GM18511 (cell line): Measurements from ENCODE around the gene NUP188.
"Not testable (repeated sequence)": the region's sequence is repeated elsewhere in the genome, so short reads cannot be mapped to it uniquely, and the experiment has no call there.

Experiments used
- ATAC-seq: cut with Tn5 transposase; IDR thresholded peaks from one replicate; pipeline ENCODE4 v1.9.1; 2021; ENCODE audit warnings: mild to moderate bottlenecking, moderate library complexity; ENCODE audit not compliant: unreplicated experiment

Gene NUP188

DNA sequence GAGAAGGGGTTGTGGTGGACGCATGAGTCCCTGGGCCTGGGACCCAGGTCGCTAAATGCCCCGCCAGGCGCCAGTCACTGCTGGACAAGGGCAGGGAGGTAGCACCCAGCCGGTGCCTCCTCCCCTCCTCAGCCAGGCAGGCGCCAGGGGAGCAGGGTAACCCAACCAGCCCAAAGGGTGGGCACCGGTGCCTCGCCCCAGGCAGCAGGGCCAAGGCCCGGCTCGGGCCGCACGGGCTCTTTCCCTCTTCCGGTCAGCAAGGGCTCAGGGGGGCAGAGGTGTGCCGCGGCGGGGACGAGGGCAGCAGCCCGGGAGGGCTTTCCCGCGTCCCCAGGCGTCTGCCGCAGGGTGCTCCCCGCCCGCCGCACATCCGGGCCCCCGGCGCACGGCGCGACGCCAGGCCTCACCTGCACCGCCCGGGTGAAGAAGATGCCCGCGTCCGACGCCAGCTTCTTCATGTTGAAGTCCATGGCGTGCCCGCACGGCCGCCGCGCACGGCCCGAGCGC lies 80.2 kb downstream of the NUP188 start:
- ATAC-seq = peak; percentile 53

DNA sequence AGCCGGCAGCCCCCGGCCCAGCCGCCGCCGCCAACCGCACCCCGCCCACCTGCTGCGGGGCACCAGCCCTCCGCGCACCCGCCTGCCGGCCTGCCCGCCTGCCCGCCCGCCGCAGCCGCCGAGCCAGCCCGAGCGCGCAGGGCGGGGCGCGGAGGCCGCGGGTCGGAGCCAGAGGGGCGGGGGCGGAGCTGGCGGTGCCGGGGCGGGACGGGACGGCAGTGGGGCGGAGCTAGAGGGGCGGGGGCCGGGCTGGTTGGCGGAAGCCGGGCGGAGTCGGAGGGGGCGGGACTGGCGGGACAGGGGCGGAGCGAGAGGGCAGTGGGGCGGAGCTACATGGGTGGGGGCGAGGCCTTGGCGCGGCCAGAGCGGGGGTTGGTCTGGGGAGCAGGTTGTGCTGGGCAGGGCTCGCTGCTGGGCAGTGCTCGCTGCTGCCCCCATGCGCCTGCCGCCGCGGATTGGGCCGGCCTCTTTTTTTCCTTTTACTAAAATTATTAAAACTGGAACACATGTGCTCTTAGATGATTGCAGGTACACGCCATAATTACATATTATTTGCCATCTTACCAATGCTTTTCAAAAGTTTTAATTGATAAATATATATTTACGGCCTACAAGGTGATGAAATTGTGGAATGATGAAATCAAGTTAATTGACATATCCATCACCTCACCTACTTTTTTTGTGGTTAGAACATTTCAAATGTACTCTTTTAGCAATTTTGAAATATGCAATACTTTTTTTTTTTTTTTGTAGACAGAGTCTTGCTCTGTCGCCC lies 80.9 kb downstream of the NUP188 start, which contains the start of gene SH3GLB2:
SH3GLB2 (minus strand) TSS at position 140 of the 775 bp plus-strand sequence. CDS start 177 bp downstream, outside the sequence.
- peak; percentile 77 for ATAC-seq

DNA sequence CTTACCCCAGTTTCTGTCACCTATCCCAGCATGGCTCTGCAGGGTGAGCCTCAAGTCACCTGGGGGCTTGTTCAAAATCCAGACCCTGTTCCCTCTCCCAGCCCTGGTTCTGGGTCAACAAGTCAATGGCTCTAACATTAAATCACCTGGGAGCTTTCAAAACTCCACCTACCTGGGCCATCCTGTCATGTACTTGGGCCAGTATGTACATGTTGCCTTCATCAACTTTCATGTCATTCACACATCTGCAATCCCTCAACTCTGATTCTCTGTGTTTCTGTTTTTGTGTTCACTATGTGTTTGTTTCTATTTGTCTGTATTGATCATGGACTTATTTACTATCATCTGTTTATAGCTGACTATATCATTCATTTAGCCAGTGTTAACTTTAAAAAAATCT lies 82.7 kb downstream of the NUP188 start:
- no peak for ATAC-seq

- no peak for ATAC-seq
Observed at GRCh38 chr9:129031514-129031913, 84.0 kb downstream of the NUP188 start.

DNA sequence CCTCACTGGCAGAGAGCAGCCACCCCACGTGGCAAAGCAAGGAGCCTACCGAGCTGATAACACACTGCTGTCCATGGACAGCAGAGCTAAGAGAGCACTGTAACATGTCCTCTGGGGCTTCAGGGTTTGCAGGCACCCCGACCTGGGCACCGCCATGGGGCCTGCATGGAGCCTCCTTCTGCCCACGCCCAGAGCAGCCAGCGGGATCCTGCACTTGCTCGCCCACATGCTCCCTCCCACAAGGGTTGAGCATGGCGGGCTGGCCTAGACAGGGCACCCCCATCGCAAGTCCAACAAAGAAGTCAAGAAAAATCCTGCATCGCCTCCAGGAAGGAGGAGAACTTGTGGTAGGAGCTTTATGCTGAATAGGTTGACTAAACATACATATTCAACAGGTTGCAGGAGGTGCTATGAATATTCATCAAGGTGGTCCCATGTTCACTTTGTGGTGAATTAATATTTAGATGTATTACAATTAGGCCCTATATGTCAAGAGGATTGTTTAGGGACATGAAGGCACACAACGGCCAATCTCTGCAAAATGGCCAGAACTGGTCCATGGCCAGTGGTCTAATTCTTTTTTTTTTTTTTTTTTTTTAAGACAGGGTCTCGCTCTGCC lies 85.2 kb downstream of the NUP188 start:
- no peak for ATAC-seq

- ATAC-seq = no peak
Observed at GRCh38 chr9:129033216-129033615, 85.7 kb downstream of the NUP188 start.

DNA sequence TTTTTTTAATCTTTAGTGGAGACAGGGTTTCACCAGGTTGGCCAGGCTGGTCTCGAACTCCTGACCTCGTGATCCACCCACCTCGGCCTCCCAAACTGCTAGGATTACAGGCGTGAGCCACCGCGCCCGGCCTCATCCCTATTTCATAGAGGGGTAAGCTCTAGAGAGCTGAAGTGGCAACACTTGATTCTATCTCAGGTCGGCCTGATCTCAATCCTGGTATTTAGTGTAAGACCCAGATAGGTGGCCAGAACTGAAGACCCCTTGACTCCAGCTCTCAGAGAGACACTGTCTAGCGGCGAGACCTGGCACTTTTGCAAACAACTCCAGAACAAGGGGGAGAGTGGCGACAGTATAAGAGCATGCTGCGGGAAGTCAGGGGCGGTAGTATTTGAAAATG lies 88.3 kb downstream of the NUP188 start:
- ATAC-seq = not testable (repeated sequence)

GRCh38 chr9:129036241-129036922 lies 88.9 kb downstream of the NUP188 start, which contains the start of gene MIGA2:
Gene MIGA2, plus strand, starts transcription at chr9:129036626. Its CDS starts 3,969 bp downstream, at chr9:129040595.
- ATAC-seq = peak; percentile 96

DNA sequence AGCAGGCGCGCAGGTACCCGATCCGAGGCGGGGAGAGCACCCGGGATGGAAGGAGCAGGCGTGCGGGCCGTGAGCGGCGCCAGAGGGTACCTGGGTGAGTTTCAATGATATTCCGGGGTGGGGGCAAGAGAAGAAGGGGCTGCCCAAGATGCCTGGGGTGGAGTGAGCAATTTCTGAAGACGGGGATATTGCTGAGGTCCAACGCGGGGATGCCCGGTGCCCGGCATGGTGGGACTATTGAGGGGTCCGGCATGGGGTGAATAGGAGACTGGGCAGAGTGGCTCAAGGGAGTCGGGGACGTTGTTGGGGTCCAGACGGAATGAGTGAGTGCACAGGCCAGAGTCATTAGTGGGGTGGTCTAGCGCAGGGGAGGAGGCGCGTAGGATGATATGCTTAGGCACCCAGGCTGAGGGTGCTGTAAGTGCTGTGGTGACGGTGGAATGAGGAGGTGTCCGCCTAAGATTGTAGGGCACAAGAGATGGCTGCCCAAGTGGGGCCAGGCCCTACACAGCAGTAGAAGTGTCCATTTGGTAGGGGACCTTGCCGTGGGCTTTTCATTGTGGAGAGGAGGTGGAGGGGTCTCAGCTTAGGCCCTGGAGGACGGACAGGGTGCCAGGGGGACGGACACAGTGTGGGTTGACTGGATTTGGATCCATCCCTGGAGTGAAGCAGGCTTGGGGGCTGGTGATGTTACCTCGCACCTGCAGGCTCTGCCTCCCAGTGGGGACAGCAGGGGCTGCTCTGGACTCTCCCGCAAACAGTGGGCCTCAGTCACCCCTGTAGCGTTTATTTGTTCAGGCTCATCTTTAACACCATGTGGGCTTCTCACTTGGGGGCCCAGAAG lies 89.6 kb downstream of the NUP188 start:
- no peak for ATAC-seq

GRCh38 chr9:129037767-129038098 lies 90.2 kb downstream of the NUP188 start:
- ATAC-seq = no peak

DNA sequence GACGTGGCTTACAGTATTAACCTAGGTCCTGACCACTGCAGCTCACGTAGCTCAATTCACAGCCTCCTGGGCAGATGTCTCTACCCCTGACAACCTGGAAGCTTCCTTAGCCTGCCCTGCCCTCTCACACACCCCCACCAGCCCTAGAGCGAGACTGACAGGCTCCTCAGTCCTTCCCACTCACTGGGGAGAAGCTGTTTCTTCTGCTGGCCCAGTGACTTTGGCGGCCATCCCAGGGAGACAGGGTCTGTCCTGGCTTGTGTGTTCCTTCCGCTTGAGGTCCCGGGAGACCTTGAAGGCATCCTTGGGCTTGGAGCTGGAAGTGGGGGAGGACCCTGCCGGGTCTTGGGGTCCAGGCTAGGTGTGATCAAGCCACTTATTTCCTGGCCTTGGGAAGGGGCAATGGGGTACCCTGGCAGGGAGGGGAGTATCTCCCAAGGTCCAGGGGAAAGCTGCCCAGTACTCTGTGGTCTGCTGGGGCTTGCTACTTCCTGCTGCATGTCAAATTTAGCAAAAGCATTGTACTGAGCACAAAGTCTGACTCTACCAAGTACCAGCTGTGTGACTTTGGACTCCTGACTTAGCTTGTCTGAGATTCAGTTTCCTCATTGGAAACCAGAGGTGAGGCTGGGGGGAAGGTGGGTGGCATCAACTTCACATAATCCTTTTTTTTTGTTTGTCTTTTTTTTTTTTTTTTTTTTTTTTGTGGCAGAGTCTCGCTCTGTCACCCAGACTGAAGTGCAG lies 90.8 kb downstream of the NUP188 start:
- ATAC-seq = no peak

DNA sequence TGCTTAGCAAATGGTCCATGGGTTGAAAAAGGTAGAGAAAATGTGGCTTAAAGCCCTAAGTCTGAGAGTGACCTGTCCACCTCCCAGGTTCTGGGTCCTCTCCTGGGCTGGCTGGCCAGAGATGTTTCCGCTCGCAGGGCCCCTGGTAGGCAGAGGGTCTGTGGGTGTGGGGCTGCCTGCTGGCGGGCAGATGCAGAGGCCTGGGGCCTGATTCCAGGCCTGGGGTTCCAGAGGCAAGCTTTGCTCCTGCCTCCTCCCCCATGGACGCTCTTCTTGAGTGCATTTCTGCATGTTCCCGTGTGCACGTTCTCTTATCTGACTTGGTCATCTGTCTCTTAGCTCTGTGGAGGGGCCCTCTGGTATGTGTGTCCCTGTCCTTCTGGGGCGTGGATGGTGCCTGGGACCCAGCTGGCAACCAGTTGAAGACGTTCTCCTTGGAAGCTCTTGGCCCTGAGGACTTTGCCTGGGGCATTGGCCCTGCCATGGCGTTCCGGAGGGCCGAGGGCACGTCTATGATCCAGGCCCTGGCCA lies 92.7 kb downstream of the NUP188 start:
- ATAC-seq = no peak

DNA sequence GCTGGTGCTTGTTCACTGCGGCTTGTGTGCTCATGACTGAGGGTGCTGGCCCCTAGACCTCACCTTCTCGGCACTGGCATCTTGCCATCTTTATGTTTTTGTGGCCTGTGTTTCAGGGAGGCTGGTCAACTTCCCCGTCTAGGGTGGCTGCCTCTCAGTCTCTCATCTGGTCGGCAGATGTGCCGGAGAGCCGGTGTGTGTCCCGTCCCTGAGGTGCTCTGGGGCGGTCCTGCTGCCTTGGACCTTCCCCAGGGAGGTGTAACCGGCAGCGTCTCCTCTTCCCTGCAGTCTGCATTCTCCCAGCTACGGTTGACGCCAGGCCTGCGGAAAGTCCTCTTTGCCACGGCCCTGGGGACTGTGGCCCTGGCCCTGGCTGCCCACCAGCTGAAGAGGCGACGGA lies 94.5 kb downstream of the NUP188 start:
- ATAC-seq = no peak

GRCh38 chr9:129052592-129052991 lies 105.1 kb downstream of the NUP188 start:
- ATAC-seq = no peak

DNA sequence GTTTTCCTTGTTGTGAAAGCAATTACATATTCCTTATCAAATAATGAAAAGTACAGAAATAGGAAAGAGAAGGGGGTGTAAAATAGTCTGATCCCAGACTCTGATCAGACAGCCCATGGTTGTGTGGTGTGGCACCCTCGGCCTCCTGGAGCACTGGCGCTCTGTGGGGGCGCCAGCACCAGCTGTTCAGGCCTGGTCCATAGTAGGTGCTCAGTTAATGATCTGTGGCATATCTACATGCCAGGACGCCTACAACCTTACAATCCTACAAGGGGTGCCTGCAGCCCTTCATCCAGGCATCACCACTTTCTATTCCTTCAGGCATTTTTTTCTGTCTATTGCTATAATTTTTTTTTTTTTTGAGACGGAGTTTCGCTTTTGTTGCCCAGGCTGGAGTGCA lies 105.5 kb downstream of the NUP188 start:
- ATAC-seq = no peak

DNA sequence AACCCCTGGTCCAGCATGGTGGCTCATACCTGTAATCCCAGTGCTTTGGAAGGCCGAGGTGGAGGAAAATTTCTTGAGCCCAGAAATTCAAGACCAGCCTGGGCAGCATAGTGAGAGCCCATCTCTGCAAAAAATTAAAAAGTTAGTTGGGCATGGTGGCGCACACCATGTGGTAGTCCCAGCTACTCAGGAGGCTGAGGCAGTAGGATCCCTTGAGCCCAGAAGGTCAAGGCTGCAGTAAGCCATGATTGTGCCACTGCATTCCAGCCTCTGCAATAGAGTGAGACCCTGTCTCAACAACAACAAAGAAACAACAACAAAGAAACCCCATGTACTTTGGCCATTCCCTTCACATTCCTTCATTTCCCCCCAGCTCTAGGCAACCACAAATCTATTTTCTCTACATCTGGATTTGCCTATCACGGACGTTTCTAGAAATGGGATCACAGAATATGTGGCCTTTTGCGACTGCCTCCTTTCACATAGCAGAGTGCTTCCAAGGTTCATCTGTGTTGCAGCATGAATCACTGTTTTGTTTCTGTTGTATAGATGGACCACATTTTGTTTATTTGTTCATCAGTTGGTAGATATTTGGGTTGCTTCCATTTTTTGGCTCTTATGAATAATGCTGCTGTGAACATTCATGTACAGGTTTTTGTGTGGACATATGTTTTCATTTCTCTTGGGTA lies 106.8 kb downstream of the NUP188 start:
- no peak for ATAC-seq
